NCI-H524 treated with DMSO at 0.1 percent for 48 hours (cell line): ENCODE data around the gene PFKP.
"Not testable (repeated sequence)": the region's sequence is repeated elsewhere in the genome, so short reads cannot be mapped to it uniquely, and the experiment has no call there.

Experiments used
- DNase-seq: peaks from one replicate; lab custom pipeline; 2025; lab: John Stamatoyannopoulos, UW

The PFKP gene

DNA sequence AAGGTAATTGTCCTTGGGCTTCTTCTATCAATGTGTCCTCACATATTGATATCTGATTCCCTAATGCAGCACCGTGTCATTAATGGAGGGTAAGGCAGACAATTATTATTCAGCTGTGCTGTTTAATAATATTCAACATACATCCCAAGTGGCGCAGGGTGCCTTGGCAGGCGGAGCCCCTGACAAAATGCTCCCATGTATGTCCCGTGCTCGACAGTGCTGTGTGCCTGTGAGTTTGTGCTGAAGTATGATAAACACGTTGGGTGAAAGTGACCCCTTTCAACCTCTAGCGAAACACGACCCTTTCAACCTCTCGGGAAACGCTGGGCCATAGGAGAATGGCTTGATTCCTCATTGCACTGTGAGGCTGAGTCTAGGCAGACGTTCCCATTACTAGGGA is 31.3 kb downstream of the PFKP start:
- DNase-seq: no peak

DNA sequence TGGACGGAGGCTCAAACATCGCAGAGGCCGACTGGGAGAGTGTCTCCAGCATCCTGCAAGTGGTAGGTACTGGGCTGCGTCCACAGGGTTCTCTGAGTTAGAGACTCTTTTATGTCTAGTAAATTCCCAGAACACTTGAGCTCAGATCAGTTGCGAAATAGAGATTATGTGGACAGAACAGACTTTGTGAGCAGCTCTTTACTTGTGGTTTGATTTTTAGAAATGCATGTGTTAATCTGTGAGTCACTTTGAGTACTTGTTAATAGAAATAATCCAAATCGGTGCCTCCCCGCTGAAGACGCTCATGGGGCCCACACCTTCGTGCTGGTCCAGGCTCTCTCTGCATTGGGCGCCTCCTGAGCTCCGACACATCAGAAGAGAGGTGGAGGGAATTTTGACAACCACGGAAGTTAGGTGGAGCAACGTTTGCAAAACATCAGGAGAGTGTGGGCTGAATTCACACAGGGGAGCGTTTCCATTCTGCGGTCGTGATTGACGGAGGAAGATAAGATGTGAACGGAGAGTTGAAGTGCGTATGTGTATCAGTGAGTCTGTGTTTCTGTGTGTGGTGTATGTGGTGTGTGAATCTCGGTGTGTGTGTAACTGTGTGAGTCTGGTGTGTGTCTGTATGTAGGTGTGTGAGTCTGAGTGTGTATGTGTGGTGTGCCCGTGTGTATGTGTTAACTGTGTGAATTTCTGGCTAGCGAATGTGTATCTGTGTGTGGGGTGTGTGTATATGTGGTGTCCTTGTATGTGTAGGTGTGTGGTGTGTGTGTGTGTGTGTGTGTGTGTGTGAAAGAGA is 32.1 kb downstream of the PFKP start:
- DNase-seq: no peak

GRCh38 chr10:3100093-3100792 is 32.9 kb downstream of the PFKP start:
- no peak for DNase-seq

DNA sequence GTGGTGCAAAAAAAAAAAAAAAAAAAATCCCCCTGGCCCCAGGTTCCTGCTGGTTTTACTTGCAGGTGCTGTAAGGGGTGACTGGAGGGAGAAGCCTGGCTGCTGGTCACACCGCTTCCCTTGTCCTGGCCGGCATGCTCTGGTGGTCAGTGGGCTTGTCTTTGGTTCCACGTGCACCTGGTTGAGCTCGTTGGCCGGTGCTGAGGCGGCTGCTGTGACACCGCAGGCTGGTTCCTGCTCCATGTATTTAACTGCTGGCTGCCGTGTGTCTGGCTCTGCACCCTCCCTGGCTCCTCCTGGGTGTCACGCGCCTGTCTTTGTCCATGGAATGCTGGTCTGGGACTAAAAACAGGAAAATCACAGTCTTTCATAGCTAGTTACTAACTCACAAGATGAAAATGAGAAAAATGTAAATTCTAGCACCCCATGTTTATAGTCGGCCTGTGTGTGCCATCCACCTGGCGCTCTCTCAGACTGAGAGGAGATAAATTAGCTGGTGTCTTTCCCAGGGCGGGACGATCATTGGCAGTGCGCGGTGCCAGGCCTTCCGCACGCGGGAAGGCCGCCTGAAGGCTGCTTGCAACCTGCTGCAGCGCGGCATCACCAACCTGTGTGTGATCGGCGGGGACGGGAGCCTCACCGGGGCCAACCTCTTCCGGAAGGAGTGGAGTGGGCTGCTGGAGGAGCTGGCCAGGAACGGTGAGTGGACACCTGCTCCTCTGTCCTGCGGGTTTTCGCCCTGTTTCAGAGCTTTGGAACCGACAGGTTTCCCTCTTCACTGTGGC is 33.7 kb downstream of the PFKP start:
- DNase-seq: no peak

GRCh38 chr10:3102720-3103427 is 35.5 kb downstream of the PFKP start:
- DNase-seq: no peak

DNA sequence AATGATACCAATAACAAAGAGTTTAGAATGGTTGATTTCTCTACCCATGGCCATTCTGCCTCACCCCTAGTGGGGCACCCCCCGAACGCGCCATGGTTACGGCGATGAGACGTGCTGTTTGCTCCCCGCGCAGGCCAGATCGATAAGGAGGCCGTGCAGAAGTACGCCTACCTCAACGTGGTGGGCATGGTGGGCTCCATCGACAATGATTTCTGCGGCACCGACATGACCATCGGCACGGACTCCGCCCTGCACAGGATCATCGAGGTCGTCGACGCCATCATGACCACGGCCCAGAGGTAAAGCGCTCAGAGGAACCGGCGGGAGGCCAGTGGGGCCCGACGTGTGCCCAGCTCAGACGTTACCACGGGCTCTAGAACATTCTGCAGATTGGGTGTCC is 36.3 kb downstream of the PFKP start:
- no peak for DNase-seq

GRCh38 chr10:3104251-3104918 is 37.0 kb downstream of the PFKP start:
- DNase-seq: no peak

DNA sequence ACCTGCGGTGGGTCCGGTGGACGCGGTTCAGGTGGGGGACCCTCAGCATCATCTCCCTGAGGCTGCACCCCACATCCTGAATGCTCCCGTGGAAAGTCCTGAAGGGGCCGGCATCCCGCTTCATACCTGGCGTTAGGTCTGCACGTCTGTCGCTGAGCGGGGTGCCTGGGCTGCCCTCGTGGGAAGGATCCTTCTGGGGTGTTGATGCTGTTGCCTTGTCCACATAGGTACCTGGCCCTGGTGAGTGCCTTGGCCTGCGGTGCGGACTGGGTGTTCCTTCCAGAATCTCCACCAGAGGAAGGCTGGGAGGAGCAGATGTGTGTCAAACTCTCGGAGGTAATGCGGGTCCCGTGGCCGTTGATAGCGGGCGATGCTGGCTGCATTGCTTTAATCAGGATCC is 37.8 kb downstream of the PFKP start:
- no peak for DNase-seq

DNA sequence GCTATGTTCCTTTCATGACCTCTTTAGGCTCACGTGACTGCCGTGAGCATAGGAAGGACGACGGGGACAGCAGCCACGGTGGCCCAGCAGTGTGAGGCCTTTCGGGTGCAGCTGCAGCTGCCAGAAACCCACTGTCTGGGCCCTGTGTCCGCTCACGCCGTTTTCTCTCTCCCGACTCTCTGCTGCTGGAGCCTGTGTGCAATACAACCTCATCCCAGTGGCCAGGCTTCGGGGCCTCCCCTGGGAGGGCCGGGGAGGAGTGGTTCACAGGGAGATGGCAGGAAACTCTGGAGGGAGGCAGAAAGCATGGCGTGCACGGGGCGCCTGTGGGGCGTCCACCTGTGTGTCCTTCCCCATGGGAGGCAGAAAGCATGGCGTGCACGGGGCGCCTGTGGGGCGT is 38.6 kb downstream of the PFKP start:
- no peak for DNase-seq

- DNase-seq: not testable (repeated sequence)
Observed at GRCh38 chr10:3106328-3106727, 39.0 kb downstream of the PFKP start.

GRCh38 chr10:3106928-3107425 is 39.6 kb downstream of the PFKP start:
- no peak for DNase-seq

- DNase-seq: no peak
Observed at GRCh38 chr10:3107426-3107961, 40.1 kb downstream of the PFKP start.

DNA sequence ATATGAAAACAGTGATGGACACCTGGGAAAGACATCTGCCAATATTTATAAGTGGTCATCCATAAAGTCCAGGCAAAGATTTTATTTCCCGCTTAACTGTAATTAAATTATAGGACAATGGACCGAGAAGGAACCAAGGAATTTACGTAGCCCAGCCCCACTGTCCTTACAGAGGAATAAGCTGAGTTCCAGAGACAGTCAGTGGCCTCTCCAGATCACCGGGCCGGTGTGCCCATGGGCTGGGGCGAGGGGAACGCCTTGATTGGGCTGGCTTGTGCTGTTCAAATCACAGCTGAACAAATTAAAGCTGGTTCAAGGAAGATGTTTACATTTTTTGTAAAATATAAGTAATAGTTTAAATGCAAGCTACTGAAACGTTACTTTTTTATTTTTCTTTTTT is 40.7 kb downstream of the PFKP start:
- DNase-seq: no peak

DNA sequence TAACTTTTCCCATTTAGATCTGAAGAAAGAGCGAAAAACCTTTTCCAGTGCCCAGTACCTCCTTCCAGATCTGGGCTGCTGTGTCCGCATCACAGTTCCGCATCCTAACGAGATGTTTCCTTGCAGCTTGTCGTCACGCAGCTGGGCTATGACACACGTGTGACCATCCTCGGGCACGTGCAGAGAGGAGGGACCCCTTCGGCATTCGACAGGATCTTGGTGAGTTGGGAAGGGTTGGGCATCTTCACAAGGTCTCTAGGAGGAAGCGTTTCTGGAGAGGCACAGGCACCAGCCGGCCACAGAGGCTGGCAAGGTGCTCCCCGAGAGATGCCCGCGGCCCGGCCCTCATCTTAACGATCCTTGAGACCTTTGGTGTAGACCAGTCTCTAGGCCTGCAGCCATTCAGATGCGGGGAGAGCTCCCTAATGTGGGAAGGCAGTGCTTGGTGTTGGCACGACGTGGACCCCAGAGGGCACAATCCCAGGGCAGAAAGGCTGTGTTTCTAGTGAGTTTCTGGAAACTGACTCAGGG is 41.3 kb downstream of the PFKP start:
- no peak for DNase-seq

GRCh38 chr10:3109196-3109595 is 41.8 kb downstream of the PFKP start:
- no peak for DNase-seq

- no peak for DNase-seq
Observed at GRCh38 chr10:3109633-3110032, 42.3 kb downstream of the PFKP start.

DNA sequence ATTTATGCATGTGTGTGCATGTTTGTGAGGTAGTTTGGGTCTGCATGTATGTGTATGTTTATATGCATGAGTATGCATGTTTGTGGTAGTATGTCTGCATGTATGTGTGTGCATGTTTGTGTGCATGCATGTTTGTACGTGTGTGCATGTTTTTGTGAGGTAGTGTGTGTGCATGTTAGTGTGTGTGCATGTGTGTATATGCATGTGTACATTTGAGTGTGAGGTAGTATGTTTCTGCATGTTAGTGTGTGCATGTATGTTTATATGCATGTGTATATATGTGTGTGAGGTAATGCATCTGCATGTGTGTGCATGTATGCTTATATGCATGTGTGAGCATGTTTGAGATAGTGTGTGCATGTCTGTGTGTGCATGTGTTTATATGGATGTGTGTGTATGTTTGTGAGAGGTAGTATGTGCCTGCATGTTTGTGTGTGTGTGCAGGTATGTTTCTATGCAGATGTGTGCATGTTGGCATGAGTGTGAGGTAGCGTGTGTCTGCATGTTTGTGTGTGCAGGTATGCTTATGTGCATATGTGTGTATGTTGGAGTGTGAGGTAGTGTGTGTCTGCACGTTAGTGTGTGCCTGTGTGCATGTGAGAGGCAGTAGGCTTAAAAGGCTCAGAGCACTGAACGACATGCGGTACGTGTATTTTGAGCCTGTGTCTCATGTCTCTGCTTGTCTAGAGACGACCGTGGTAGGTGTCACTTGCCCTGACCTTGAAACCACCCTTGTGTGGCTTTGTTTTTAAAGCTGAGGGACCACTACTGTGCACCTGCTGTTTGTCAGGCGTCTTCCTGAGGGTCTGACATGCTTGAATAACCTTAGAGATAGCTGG is 43.7 kb downstream of the PFKP start:
- no peak for DNase-seq

DNA sequence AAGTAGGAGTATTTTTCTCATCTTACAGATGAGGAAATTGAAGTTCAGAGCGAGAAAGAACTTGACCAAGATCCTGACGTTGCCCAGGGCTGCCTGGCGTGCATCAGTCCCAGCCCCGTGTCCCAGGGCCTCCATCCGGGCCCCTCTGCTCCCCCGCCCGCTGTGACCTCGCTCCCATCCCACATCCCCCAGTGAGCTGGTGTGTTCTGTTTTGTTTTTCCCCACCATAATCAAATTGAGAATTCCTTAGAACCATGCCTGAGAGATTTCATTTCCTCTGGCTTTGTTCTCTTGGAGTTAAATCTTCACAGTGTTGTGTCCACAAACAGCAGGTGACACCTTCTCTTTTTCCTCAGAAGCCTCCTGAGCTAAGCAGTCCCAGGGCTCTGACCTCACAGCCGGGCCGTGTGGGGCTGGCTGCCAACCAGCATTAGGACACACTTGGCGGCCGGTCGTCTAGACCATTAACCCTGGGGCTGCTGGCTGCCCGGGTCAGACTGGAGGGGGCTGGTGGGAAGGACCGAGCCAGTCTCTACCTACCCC is 44.3 kb downstream of the PFKP start:
- no peak for DNase-seq

DNA sequence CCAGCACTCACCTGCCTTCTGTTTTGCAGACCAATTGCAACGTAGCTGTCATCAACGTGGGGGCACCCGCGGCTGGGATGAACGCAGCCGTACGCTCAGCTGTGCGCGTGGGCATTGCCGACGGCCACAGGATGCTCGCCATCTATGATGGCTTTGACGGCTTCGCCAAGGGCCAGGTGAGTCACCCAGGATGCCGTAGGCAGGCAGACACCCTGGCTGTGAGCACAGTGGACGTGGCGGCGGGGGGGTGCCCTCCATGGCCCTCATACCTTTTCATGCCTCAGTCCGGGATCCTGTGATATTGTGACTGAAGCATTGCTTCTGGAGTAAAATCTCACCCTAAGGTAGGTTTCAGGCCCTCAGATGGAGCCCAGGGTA is 46.0 kb downstream of the PFKP start:
- no peak for DNase-seq

- no peak for DNase-seq
Observed at GRCh38 chr10:3115685-3116084, 48.3 kb downstream of the PFKP start.
